Mucosa of gallbladder (tissue), 1 donor: Measurements from ENCODE around the gene HOXD11. TPM values are rescaled to one million over a fixed set of nuclear protein-coding genes. Genes with fewer than 3 reads are reported as not detected.

Source experiments
- total RNA-seq: library from RNA; stranded (reverse); gene quantifications from one replicate; pipeline ENCODE4 v1.2.1, GENCODE V29; 2021
- donor health status: DM: no; HTN: no; CAD: no.

The HOXD11 gene
- total RNA-seq, 1 donor from 2014 or later, result not detected

Other genes starting within 250 kb of the HOXD11 start
- gene LNPK, start 105.0 kb upstream of the HOXD11 start, total RNA-seq, result 25.5 TPM
- not detected for gene EVX2, start 23.3 kb upstream of the HOXD11 start, total RNA-seq
- not detected for gene HOXD13, start 14.6 kb upstream of the HOXD11 start, total RNA-seq
- gene HOXD12, start 7.5 kb upstream of the HOXD11 start, total RNA-seq, result not detected
- not detected for gene HOXD10, start 9.5 kb downstream of the HOXD11 start, total RNA-seq
- gene HOXD9, start 15.4 kb downstream of the HOXD11 start, total RNA-seq, result 0.66 TPM
- gene HOXD8, start 22.4 kb downstream of the HOXD11 start, total RNA-seq, result 1.7 TPM
- 1.0 TPM for gene HOXD4, start 44.3 kb downstream of the HOXD11 start, total RNA-seq
- 3.2 TPM for gene HOXD3, start 50.0 kb downstream of the HOXD11 start, total RNA-seq
- 0.40 TPM for gene HOXD1, start 81.4 kb downstream of the HOXD11 start, total RNA-seq
- gene MTX2, start 162.2 kb downstream of the HOXD11 start, total RNA-seq, result 22.3 TPM